GM06990 (cell line): Measurements from ENCODE around the gene PIEZO1.

Experiments
- DNase-seq: peaks from one replicate; pipeline ENCODE4 v3.0.0-alpha.2; 2011; ENCODE audit not compliant: insufficient read length; ENCODE audit errors: extremely low read depth
- H3K27me3 ChIP-seq: replicated peaks from 2 replicates; pipeline ENCODE4 v1.6.0; 2011; ENCODE audit warnings: low read length; ENCODE audit not compliant: control insufficient read depth, insufficient read depth
- H3K36me3 ChIP-seq: 2 replicates; pipeline ENCODE4 v1.5.1; 2011; ENCODE audit warnings: low read length; ENCODE audit not compliant: control insufficient read depth, insufficient read depth
- H3K4me3 ChIP-seq: replicated peaks from 2 replicates; pipeline ENCODE4 v1.5.1; 2011; ENCODE audit warnings: low read depth, mild to moderate bottlenecking, control low read depth, low read length
- CTCF ChIP-seq: IDR thresholded peaks from 2 replicates; pipeline ENCODE4 v1.5.1; 2011; ENCODE audit warnings: low read length, control low read depth, mild to moderate bottlenecking, inconsistent platforms; ENCODE audit not compliant: insufficient read depth, poor library complexity, severe bottlenecking

PIEZO1 gene

DNA sequence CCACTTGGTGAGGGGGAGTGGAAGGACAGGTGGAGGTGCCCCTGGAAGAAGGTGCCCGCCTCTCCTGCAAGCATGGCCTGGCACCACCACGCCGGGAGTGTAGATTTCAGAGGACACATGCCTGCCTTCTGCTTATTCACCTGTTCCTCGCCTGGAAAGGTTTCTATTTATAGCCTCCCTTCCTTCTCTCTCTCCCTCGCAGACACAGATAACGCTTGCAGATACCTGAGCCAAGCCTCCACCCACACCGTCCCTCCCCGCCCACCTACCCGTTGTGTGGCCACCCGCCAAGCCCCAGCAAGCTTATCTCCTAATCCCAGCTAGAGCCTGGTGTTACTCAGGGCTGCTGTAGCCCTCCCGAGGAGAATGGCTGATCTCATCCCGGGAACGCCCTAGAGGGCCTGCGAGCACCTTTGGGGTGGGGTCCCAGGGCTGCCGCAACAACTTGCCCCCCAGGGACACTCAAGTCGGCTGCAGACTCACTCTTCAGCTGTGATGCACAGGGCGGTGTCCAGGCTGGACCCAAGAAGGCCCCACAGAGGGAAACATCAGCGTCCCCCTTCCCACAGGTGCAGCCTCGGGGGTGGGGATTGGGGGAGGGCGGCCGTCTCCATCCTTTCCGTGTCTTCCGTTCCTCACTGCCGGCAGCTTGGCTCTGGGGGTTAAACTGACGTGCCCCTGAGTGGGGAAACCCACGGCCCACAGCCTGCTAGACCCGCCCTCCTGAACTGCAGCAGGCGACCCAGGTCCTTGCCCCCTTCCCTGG is 96.8 kb downstream of the PIEZO1 start:
- H3K27me3 ChIP-seq = peaks cover 1% of the 10 kb centered on the region; the same call in 1 of the 2 replicates
- H3K36me3 ChIP-seq = no peaks in the 10 kb centered on the region
- no peak for DNase-seq
- no peak for TF ChIP-seq CTCF
- H3K4me3 ChIP-seq = no peak overlapping the region

DNA sequence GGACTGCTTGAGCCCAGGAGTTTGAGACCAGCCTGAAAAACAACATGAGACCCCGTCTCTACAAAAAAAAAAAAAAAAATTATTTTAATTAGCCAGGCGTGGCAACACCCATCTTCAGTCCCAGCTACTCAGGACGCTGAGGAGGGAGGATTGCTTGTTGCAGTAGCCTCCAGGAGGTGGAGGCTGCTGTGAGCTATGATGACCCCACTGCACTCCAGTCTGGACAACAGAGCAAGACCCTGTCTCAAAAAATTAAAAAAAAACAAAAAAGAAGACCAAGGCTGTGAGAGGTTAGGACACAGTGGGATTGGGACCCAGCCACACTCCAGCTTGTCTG is 97.4 kb downstream of the PIEZO1 start:
- TF ChIP-seq CTCF = no peak
- H3K4me3 ChIP-seq = no peak overlapping the region
- H3K36me3 ChIP-seq = no peaks in the 10 kb centered on the region
- no peak for DNase-seq
- H3K27me3 ChIP-seq = peaks cover 1% of the 10 kb centered on the region; the same call in 1 of the 2 replicates

DNA sequence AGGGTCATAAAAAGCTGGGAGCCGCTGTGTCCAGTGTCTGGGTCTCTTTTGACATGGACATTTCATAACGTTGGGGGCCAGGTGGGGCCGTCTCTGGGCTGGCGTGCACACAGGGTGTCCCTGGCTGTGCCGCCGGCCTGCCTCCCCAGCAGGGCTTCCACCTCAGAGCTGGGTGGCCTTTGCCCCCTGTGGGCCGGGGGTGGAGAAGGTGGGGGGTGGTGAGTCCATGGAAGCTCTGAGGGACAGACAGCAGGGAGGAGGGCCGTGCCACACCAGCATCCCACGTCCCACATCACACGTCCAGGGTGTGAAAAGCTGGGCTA is 97.8 kb downstream of the PIEZO1 start:
- no peaks in the 10 kb centered on the region for H3K36me3 ChIP-seq
- TF ChIP-seq CTCF = no peak
- H3K4me3 ChIP-seq = no peak overlapping the region
- H3K27me3 ChIP-seq = peaks cover 1% of the 10 kb centered on the region; the same call in 1 of the 2 replicates
- DNase-seq = no peak

DNA sequence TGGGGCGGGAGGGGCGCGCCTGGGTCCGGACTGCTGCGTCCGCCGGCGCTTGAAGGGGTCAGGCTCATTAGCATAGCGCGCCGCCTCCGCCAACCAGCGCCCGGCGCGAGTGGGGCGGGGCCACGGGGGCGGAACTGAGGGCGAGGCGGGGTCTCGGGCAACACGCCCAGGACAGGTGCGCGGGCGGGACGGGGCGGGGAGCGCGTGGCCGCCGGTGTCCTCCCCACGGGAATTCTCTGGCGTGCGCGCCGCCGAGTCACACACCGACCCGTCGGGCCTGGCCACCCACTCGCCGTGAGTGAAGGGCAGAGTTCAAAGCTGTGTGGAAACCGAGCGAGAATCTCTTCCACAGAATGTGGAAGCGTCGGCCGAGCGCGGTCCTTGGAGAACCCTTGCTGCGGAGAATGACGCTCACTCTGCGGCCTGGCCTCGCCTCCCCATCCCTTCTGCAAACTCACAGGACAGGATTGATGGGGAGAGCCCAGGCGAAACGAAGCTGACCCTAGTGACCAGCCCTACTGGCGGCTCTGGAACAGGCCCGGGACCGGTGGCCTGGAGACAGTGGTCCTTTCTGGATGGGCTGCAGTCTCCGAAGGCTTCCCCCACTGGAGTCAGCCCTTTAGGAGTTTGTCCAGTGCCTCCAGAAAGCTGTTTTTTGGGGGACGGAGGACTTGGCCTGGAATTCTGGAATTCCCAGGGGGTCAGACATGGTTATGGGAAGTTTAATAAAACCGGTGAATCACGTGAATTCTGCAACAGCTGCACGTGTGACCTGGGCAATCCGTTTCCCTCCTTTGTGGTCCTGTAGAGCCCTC is 98.4 kb downstream of the PIEZO1 start, which contains the start of gene SNAI3:
Gene SNAI3 (minus strand): TSS at position 69 of the 815 bp plus-strand sequence. CDS start 101 bp downstream, outside the sequence.
- DNase-seq = peak; percentile 90
- TF ChIP-seq CTCF = no peak

GRCh38 chr16:88686062-88686438 is 99.0 kb downstream of the PIEZO1 start:
- no peak for DNase-seq

More for the DNA sequence above, 98.4 kb downstream of the PIEZO1 start, which contains the start of gene SNAI3:
- Histone ChIP-seq H3K4me3 (peak within 1 kb of the TSS; percentile 81), H3K36me3 (no peaks in the 10 kb centered on the region), H3K27me3 (peaks cover 1% of the 10 kb centered on the region; the same call in 1 of the 2 replicates)

More at GRCh38 chr16:88686062-88686438, 99.0 kb downstream of the PIEZO1 start:
- H3K4me3 ChIP-seq = peak overlapping the region; percentile 81
- H3K36me3 ChIP-seq = no peaks in the 10 kb centered on the region
- TF ChIP-seq CTCF = no peak
- H3K27me3 ChIP-seq = peaks cover 1% of the 10 kb centered on the region; the same call in 1 of the 2 replicates
